Muscle layer of duodenum (tissue), 2 donors: ENCODE results near the gene DGKK.

Experiments used
- H3K27ac ChIP-seq: one replicate; pipeline ENCODE4 v1.7.0; 2013; ENCODE audit warnings: mild to moderate bottlenecking, low read length
- H3K27me3 ChIP-seq: one replicate; pipeline ENCODE4 v1.7.0; 2013; ENCODE audit warnings: low read depth, mild to moderate bottlenecking, control low read depth, low read length
- H3K36me3 ChIP-seq, 2 donors: one replicate each; pipeline ENCODE4 v1.7.0; 2013; ENCODE audit warnings: low read length in 2 of 2, control low read depth in 1 of 2, mild to moderate bottlenecking in 1 of 2; ENCODE audit not compliant: insufficient read depth in 2 of 2, control insufficient read depth in 1 of 2
- H3K4me1 ChIP-seq, 2 donors: one replicate each; pipeline ENCODE4 v1.7.0; 2013; ENCODE audit warnings: low read length in 2 of 2, mild to moderate bottlenecking in 2 of 2, control low read depth in 1 of 2, moderate library complexity in 1 of 2; ENCODE audit not compliant: insufficient read depth in 2 of 2, control insufficient read depth in 1 of 2
- H3K4me3 ChIP-seq, 2 donors: one replicate each; pipeline ENCODE4 v1.7.0; 2013; ENCODE audit warnings: low read length in 2 of 2, low read depth in 1 of 2, mild to moderate bottlenecking in 1 of 2
- H3K9me3 ChIP-seq, 2 donors: one replicate each; pipeline ENCODE4 v1.7.0; 2013; ENCODE audit warnings: low read length in 2 of 2, control low read depth in 1 of 2, mild to moderate bottlenecking in 1 of 2; ENCODE audit not compliant: control insufficient read depth in 1 of 2
- donor health status: healthy.

DGKK gene

DNA sequence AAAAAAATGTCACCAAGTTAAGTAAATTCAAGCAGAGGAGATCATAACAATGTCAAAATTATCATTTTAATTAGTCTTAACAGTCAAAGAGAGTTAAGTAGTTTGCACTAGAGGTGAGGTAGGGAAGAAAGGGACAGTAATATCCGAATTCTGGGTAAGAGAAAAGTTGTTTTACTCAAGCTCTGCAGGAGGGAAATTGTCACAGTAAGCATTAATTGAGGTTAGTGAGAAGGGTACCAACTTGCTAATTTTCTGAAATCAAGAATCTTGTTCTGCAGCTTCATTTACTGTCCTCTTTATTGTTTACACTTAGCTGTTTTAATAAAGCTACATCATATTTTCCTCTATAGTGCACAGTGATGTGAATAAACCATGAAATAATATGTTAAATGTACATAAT lies 11.0 kb downstream of the DGKK start:
- Histone ChIP-seq H3K36me3 (no peaks in the 10 kb centered on the region), H3K27ac (no peak overlapping the region), H3K9me3 (no peaks in the 10 kb centered on the region), H3K27me3 (no peaks in the 10 kb centered on the region), H3K4me1 (no peaks in the 10 kb centered on the region), H3K4me3 (no peak overlapping the region)

DNA sequence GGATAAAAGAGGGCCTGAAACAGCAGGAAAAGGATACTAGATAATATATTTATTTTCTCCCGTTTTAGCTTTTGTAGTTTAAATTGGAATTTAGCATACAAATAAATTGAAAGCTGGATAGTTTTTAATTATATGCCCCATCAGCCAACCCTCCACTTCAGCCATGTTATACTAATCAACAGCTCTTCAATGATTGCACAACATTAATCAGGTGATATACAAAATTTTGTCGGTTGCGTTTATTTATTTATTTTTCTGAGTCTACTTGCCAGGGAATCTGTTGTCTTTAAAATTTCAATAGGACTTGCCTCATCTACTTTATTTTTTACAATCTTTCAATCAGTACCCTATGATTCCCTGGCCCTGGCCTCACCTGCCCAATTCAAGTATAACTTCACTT lies 12.1 kb downstream of the DGKK start:
- H3K9me3 ChIP-seq = no peaks in the 10 kb centered on the region
- H3K4me1 ChIP-seq = no peaks in the 10 kb centered on the region
- no peaks in the 10 kb centered on the region for H3K27me3 ChIP-seq
- no peak overlapping the region for H3K4me3 ChIP-seq
- H3K36me3 ChIP-seq = no peaks in the 10 kb centered on the region
- no peak overlapping the region for H3K27ac ChIP-seq

GRCh38 chrX:50456712-50457484 lies 13.7 kb downstream of the DGKK start:
- Histone ChIP-seq H3K36me3 (no peaks in the 10 kb centered on the region), H3K4me3 (no peak overlapping the region), H3K27ac (no peak overlapping the region), H3K27me3 (no peaks in the 10 kb centered on the region), H3K9me3 (no peaks in the 10 kb centered on the region), H3K4me1 (no peaks in the 10 kb centered on the region)

GRCh38 chrX:50452782-50453181 lies 17.8 kb downstream of the DGKK start:
- Histone ChIP-seq H3K36me3 (no peaks in the 10 kb centered on the region), H3K27me3 (no peaks in the 10 kb centered on the region), H3K27ac (no peak overlapping the region)

GRCh38 chrX:50450324-50450723 lies 20.3 kb downstream of the DGKK start:
- Histone ChIP-seq H3K4me3 (no peak overlapping the region), H3K36me3 (no peaks in the 10 kb centered on the region), H3K27me3 (no peaks in the 10 kb centered on the region), H3K27ac (no peak overlapping the region), H3K4me1 (no peaks in the 10 kb centered on the region), H3K9me3 (no peaks in the 10 kb centered on the region)

More at GRCh38 chrX:50452782-50453181, 17.8 kb downstream of the DGKK start:
- Histone ChIP-seq H3K9me3 (no peaks in the 10 kb centered on the region), H3K4me3 (no peak overlapping the region), H3K4me1 (no peaks in the 10 kb centered on the region)

- Histone ChIP-seq H3K27me3 (no peaks in the 10 kb centered on the region), H3K27ac (no peak overlapping the region), H3K36me3 (no peaks in the 10 kb centered on the region), H3K4me1 (no peaks in the 10 kb centered on the region), H3K4me3 (no peak overlapping the region), H3K9me3 (no peaks in the 10 kb centered on the region)
Measured at GRCh38 chrX:50448565-50448964, 22.1 kb downstream of the DGKK start.

- no peaks in the 10 kb centered on the region for H3K4me1 ChIP-seq
- no peak overlapping the region for H3K4me3 ChIP-seq
- H3K27me3 ChIP-seq = no peaks in the 10 kb centered on the region
- H3K9me3 ChIP-seq = no peaks in the 10 kb centered on the region
- H3K27ac ChIP-seq = no peak overlapping the region
- H3K36me3 ChIP-seq = no peaks in the 10 kb centered on the region
Measured at GRCh38 chrX:50447535-50447934, 23.1 kb downstream of the DGKK start.

GRCh38 chrX:50442426-50443116 lies 28.1 kb downstream of the DGKK start:
- no peaks in the 10 kb centered on the region for H3K27me3 ChIP-seq
- no peaks in the 10 kb centered on the region for H3K36me3 ChIP-seq
- no peaks in the 10 kb centered on the region for H3K9me3 ChIP-seq
- no peak overlapping the region for H3K27ac ChIP-seq
- no peak overlapping the region for H3K4me3 ChIP-seq
- no peaks in the 10 kb centered on the region for H3K4me1 ChIP-seq

GRCh38 chrX:50436797-50437196 lies 33.8 kb downstream of the DGKK start:
- Histone ChIP-seq H3K4me1 (no peaks in the 10 kb centered on the region), H3K4me3 (no peak overlapping the region), H3K27ac (no peak overlapping the region), H3K27me3 (no peaks in the 10 kb centered on the region), H3K9me3 (no peaks in the 10 kb centered on the region), H3K36me3 (no peaks in the 10 kb centered on the region)

- Histone ChIP-seq H3K27me3 (no peaks in the 10 kb centered on the region), H3K36me3 (no peaks in the 10 kb centered on the region), H3K4me1 (no peaks in the 10 kb centered on the region), H3K9me3 (no peaks in the 10 kb centered on the region), H3K4me3 (no peak overlapping the region), H3K27ac (no peak overlapping the region)
Measured at GRCh38 chrX:50432829-50433289, 37.8 kb downstream of the DGKK start.

DNA sequence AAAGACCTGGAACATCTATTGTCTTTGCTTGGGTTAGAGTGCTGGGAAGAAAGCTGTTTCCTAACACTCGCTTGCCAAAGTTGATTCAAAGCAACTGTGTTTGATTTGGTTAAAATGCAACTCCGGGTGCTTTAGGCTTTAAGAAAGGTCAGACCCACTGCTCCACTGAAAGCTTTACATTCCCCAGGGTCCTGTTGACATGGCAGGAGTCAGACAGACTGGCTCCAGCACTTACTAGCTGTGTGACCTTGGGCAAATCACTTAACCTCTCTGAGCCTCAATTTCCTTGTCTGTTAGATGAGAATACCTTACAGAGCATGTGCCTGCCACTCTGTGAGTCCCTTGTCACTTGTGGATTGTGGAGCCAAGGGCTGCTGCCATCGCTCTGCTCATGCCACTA lies 39.0 kb downstream of the DGKK start:
- Histone ChIP-seq H3K36me3 (no peaks in the 10 kb centered on the region), H3K4me3 (no peak overlapping the region), H3K27me3 (no peaks in the 10 kb centered on the region), H3K27ac (no peak overlapping the region), H3K4me1 (no peaks in the 10 kb centered on the region), H3K9me3 (no peaks in the 10 kb centered on the region)
